Stimulated activated CD8-positive, alpha-beta memory T cell treated with anti-CD3 and anti-CD28 coated beads, Interleukin-12 subunit alpha, Interleukin-12 subunit beta, amount 100 ng/mL, for 24 hours (primary cell): ENCODE measurements around the gene RNF141.

ENCODE experiments used
- DNase-seq: peaks from one replicate; pipeline ENCODE4 v3.0.0-alpha.2; 2020; ENCODE audit errors: extremely low read depth

The RNF141 gene

DNA sequence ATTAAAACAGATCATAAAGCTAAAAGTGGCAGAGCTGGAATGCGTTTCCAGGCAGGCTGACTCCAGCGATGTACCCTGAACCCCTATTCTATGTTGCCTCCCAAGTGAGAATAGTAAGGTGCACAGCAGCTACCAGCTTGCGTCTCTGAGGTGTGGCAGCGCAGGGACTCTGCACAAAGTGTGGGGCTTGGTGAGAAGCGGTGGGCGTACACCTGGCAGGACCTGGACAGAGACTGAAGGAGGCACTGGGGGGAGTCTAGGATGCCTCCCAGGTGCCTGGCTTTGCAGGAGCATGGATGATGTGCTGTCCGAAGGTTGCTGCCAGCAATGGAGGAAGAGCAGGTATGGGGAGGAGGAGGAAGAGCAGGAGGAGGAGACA, 43.0 kb downstream of the RNF141 start:
- DNase-seq, result no peak

- no peak for DNase-seq
Observed at GRCh38 chr11:10497371-10498021, 43.5 kb downstream of the RNF141 start.

- DNase-seq, result no peak
Observed at GRCh38 chr11:10496296-10496936, 44.6 kb downstream of the RNF141 start.

GRCh38 chr11:10495464-10495786, 45.6 kb downstream of the RNF141 start:
- no peak for DNase-seq

DNA sequence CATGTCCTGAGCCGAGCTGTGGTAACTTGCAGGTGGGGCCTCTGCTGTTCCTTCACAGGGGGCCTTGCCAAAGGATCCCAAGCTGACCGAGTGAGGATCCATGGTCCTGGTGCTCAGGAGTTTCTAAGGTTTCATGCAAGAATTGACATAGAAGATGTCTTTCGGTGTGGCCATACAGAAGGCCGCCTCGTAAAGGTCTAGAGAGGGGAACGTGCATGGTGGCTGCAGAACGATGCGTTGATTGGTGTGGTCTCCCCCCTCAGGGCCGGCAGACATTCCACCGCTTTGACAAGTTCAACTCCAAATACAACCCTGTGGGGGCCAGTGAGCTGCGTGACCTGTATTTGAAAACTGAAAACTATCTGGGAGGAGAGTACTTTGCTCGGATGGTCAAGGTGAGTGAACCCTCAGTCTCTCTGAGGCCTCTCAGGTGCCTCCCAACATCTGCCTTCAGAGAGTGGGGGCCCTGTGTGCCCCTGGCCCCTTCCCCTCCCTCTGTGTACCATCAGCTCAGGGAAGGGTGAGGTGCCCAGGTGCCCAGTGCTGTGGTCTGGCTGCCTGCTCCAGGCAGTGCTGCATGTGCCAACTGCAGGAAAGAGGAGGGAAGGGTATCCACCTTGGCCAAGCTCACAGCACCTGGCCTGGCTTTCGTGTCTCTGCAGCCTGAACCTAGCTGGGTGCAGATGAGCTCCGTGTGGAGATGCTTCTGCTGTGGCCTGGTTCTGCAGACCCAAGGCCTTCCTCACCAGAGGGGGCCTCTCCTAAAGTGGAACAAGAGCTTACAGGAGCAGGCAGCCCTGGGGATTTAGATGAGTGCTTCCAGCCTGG, 46.1 kb downstream of the RNF141 start:
- no peak for DNase-seq

GRCh38 chr11:10493041-10493663, 47.8 kb downstream of the RNF141 start:
- no peak for DNase-seq

DNA sequence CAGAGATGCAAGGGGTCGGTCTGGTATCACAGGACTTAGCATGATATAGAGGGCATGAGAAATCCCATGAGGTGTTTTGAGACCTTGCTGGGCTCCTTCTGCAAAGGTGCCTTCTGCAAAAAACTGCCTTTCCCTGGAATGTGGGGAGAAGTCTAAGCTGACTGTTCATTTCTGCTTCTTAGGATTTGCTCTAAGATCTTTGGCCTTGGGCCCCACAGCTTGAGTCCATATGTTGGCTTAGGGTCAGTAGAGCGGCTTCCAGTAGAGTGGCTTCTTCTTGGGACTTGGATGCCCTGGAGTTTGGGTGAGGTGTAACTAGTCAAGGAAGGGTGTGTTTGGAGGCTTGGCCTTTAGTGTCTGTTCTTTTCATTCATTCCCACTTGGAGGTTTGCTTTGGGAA, 48.9 kb downstream of the RNF141 start:
- DNase-seq, result no peak

DNA sequence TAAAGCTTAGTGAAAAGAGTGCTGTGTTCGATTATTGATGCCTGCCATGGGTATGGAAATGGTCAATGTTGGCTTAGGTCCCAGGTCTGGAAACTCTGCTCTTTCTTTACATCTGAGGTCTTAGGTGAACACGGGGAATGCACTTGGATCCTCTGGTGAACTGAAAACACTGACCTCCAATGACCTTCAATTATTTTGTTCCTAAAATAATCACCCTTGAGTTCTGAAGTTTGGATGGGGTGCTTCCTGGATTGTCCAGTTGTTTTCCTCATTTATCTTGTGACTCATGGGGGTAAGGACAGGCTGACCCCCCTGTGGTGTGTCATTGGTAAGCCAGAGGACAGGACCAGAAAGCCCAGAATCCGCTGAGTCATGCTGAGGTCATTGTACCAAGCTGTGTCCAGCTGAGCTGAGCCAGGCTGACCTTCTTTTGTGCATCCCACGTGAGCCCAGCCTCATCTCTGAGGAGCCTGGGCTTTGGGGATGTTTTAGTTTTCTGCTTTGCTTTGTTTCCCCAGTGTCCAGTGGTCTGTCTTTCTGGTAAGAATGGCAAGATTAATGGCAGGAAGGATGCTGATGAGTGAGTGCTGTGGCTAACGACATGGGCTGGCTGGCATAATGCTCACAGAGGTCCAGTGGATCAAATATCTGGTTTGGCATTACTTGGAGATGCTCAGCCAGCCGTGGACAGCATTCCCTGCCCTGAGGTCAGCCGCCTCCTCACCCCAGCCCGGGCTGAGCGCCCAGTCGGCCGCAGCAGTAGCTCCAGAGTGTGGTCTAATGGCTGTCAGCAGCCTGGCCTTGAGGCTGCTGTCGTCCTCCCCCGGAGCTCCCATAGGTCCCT, 50.4 kb downstream of the RNF141 start:
- DNase-seq, result no peak

DNA sequence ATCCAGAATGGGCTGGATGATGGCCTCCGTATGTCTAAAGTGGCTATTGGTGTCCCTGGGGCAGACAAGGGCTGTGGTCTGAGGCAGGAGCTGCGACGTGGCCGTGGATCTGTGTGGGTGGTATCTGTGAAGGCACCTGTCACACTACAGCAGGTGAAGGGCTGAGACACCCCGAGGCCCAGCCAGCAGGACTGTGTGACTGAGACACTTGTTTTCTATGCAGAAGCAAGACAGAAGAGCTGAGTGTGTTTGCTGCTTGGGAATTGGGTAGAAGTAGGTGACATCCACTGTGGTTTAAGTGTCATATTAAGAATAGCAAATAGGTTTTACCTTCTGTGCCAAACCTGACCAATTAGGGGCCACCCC, 51.0 kb downstream of the RNF141 start:
- no peak for DNase-seq

DNA sequence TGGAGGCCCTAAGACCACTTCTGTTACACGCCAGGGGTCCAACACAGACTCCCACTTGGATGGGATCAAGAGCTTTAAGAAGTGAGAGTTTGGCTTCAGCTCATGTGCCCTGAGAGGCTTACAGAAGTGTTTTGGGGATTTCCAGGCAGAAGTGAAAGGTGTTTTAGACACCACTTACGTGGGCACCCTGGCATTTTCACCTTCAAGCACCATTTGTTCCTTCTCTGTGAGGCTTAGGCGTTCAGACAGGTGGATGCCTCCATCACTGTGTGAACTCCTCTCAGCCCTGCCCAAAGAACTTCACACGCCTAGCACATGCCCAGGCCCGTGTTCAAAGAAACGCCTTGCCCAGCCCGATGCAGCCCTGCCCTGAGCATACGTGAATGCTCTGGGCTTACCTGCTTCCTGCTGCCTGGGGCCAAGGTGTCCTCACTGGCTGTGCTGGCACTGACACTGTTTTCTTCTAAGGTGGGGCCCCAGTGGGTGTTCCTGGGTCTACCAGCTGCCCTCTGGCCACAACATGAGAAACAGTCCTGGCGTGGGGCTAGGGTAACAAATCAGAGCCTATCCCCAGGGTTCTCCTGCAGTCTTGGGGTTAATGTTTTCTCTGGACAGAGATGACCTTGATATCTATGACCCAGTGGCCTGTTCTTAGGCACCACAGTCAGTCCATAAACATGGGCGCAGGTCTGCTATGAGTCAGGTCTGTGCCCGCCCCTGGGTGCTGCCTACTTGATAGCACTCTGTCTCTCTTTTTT, 51.9 kb downstream of the RNF141 start:
- no peak for DNase-seq

DNA sequence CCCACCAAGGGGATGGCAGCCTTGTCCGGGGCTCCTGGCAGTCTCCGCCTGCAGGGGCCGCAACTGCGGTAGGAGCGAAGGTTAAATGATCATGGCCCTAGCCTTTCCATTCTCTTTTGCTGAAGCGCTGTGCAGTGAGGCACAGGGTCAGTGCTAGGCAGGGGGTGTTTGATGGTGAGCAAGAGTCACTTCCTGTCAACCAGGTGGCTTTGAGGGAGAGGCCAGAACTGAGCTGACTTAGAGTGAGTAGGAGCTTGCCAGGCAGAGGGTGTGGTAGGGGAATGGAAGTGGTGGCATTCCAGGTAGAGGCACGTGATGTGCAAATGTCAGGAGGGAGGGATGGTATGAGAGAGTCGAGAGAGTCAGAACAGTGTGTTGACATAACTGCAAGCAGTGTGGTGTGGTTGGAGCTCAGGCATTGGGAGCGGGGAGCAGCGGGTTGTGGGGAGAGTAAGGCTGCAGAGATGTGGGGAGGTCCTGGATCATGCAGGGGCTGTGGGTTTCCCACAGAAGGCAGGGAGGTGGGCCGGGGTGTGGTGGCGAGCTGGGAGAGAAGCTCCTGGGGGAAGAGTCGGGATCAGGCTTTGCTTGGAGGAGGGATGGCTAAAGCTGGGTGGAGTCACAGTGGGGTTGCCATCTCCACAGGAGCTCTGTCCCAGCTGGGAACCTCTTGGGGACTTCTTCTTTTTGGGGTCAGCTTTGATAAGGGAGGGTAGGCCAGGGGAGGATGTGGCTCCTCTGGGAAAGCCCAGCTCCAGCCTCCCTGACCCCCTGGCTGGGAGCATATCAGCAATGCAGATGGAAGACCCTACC, 52.7 kb downstream of the RNF141 start:
- no peak for DNase-seq

DNA sequence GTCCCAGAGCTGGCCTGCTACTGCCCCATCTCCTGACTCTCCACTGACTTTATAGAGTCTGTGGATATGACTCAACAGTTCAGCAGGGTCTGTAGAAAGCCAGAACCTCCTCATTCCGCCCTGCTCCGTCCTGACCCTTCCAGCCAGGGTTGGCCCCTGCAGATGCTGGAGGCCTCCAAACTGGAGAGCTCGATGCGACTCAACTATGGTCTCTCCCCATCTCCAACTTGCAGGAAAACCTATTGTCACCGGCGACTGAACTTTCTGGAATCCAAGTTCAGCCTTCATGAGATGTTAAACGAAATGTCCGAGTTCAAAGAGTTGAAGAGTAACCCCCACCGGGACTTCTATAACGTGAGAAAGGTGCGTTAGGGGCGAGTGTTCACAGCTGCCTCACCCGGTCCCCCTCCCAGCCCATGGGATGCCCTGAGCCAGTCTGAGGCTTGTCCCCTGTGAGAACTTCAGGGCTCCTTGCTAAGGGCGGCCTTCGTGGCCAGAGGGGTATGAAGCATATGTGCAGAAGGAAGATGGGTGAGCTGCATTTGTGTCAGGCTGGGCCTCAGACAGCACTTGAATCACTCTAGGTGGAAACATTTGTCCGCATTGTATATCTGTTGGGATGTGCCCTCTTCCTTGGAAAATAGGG, 53.9 kb downstream of the RNF141 start:
- DNase-seq, result no peak

DNA sequence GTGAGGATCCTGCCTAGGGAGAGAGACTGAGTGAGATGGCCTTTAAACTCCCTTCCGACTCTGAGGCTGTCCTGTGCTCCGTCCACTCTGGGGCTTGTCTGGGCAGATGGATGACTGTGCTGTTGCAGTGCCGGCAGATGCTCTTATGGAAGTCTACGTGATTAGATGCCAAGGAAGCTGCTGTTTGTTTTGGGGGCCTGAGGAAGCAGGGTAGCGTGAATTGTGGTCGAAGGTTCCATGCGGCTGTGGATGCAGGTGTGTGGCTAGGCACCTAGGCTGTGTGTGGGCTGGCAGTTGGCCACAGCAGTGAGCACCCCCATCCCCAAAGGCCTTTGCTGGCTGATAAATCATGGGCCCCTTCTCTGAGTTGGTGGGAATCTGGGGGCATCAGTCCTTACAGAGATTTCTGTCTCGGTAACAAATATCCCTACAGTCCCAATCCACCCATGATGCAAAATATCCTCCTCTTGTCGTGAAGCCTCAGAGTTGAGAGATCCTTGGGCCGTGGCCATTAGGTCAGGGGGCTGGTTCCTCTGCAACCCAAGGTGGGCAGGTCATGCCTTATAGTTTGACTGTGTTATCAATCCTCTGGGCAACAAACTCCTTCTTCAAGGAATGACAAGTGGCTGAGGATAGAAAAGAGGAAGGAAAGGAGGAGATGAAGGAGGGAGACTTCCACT, 54.7 kb downstream of the RNF141 start:
- DNase-seq, result no peak

DNA sequence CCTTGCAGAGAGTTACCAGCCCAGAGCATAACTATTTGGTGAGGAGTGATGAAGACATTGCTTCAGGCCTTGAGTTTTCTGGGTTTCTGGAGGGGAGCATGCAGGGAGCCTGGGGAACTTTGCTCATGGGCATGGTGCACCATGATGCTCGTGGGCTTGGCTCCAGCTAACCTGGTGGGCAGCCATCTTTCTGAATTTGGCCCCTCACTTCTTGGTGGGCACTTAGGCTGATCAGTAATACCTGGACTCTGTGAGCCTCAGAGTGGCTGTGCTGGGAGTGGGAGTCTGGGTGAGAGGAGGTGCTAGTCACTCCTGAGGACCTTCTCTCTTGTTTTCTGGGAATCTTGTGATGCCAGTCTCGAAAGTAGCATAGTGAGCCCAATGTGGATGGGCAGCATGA, 55.3 kb downstream of the RNF141 start:
- no peak for DNase-seq

DNA sequence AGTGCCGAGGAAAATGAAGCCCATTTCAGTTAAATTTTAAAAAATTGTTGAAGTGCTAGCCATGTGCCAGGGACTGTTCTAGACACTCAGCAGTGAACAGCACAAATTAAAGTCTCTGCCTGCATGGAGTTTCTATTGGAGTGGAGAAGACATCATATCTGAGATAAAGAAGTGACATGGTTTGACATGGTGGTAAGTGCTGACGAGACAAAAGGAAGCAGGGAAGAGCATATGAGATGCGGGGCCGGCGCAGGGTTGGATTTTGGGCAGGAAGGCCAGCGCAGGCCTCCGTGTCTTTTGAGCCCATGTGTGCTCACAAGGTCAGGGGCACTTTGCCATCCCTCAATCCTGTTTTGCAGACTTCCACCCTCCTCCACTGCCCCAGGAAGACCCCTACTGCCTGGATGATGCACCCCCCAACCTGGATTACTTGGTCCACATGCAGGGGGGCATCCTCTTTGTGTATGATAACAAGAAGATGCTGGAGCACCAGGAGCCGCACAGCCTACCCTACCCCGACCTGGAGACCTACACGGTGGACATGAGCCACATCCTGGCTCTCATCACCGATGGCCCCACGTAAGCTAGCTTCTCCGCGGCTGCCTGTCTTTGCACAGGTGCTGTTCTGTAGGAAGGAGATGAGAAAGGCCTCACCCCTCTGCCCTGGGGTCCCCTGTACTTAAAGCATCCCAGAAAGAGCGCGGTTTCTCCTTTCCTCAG, 56.4 kb downstream of the RNF141 start:
- DNase-seq, result no peak

DNA sequence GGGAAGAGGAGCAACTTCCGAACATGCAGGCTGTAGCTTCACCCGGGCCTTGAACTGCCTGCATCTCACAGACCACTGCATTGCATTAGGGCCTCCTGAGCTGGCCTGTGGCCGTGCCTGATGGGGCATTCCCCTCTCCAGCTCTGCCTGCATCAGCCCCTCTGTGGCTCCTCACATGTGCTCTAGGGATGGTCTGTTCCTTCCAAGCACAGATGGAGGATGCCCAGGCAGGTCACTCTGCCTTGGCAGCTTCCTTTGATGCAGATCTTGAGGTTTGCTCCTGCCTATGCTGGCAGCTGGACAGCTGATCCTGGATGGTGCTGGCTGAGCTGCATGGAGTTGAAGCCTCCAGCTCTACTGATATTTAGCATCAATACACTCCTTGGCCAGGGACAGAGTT, 57.4 kb downstream of the RNF141 start:
- DNase-seq, result no peak

DNA sequence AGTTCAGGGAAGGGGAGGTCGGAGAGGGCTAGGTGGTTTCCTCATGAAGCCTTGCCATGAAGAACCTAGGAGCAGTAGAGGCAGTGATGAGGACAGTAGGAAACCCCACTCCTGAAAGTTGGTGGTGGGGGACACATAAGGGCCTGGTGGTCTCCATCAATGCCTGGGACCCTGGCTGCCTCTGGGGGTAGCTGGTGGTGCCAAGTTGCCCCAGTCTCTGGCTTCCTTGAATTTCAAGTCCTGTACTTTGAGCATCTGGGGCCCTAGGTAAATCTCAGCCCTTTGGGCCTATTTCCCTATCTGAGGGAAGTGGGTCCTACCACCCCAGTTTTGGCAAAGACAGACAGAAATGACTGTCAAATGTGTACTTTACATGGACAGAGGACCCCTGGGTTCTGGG, 57.8 kb downstream of the RNF141 start:
- no peak for DNase-seq

DNA sequence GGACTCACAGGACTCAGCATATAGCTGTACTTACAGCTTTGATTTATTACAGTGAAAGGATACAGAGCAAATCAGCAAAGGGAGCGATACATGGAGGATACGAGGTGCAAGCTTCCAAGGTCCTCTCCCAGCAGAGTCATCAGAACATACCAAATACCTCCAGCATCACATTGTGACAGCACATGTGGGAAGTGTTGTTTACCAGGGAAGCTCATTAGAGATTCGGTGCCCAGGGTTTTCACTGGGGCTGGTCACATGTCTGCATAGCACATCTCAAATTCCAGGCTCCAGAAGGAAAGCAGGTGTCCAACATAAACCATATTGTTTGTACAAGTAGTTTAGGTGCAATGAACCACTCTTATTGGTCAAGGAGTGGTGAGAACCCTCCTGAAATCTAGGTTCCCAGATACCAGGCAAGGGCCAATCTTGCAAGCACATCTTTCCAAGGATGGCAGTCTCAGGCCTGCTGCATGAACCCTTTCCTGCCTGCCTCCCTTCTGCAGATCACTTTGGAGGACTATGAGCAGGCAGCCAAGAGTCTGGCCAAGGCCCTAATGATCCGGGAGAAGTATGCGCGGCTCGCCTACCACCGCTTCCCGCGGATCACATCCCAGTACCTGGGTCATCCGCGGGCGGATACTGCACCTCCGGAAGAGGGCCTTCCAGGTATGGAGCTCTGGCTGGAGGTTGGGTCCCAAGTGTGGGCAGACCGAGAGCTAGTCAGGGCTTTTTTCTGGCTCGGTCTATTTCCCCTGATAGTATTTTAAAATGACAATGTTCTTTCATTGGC, 59.2 kb downstream of the RNF141 start:
- no peak for DNase-seq
